LNCAP (cell line): ENCODE measurements around the gene PRPF19.

Experiments
- CTCF ChIP-seq: fragments of 450-650 bp; IDR thresholded peaks from 2 replicates; pipeline ENCODE4 v1.5.1; 2017; ENCODE audit warnings: mild to moderate bottlenecking

PRPF19 gene

GRCh38 chr11:60916669-60917206 lies 10.4 kb upstream of the PRPF19 start:
- no peak for TF ChIP-seq CTCF

- peak; percentile 49; the same call in 1 of the 2 replicates for TF ChIP-seq CTCF
Observed at GRCh38 chr11:60915248-60915914, 9.0 kb upstream of the PRPF19 start.

GRCh38 chr11:60914633-60915247 lies 8.4 kb upstream of the PRPF19 start:
- TF ChIP-seq CTCF = no peak

- TF ChIP-seq CTCF = no peak
Observed at GRCh38 chr11:60913793-60914632, 7.6 kb upstream of the PRPF19 start, which contains the start of gene TMEM109. TMEM109 (plus strand) TSS chr11:60914158; CDS start chr11:60919694, 5,536 bp downstream.

- no peak for TF ChIP-seq CTCF
Observed at GRCh38 chr11:60912851-60913528, 6.6 kb upstream of the PRPF19 start.

GRCh38 chr11:60912223-60912850 lies 6.0 kb upstream of the PRPF19 start:
- no peak for TF ChIP-seq CTCF
